Right cardiac atrium (tissue), 5 donors: Measurements from ENCODE around the gene ZC3H4. TPM values are rescaled to one million over a fixed set of nuclear protein-coding genes. Genes with fewer than 3 reads are reported as not detected.
"Not testable (repeated sequence)": the region's sequence is repeated elsewhere in the genome, so short reads cannot be mapped to it uniquely, and the experiment has no call there.

Source experiments
- ATAC-seq, 2 donors: fragments of 200-7000 bp; cut with Tn5 transposase; one replicate each; pipeline versions ENCODE4 v1.8.0 to v1.9.1; 2020; ENCODE audit warnings: moderate library complexity in 2 of 2, mild to moderate bottlenecking in 1 of 2
- DNase-seq, 3 donors: peaks; one replicate each; pipeline ENCODE4 v3.0.0-alpha.2; 2020
- H3K27ac ChIP-seq: one replicate; pipeline ENCODE4 v1.5.1; 2013; ENCODE audit warnings: mild to moderate bottlenecking, low read length, control low read depth, moderate library complexity
- H3K27me3 ChIP-seq: one replicate; pipeline ENCODE4 v1.6.1; 2013; ENCODE audit not compliant: control insufficient read depth, insufficient read depth
- H3K4me1 ChIP-seq: one replicate; pipeline ENCODE4 v1.6.1; 2013; ENCODE audit warnings: low read length; ENCODE audit not compliant: control insufficient read depth, insufficient read depth
- H3K4me3 ChIP-seq: one replicate; pipeline ENCODE4 v1.5.1; 2013; ENCODE audit warnings: low read length, control low read depth
- H3K9me3 ChIP-seq: one replicate; pipeline ENCODE4 v1.6.1; 2013; ENCODE audit warnings: low read length; ENCODE audit not compliant: control insufficient read depth
- WGBS: extraction: QIAGEN DNeasy Blood & Tissue Kit; methylation state at CpG from one replicate; pipeline ENCODE4 v1.1.7; 2013; 5-methylcytosine and 5-hydroxymethylcytosine counted together
- intact Hi-C, 4 donors: fragments of 100-400 bp; cut with DNase I; formaldehyde crosslinking; loops; one replicate each; pipeline versions ENCODE4 v1.11.0 to v1.14.0; 2022 to 2023
- polyA plus RNA-seq: library from polyadenylated mRNA; stranded (reverse); fragments of 200-250 nt; gene quantifications from one replicate; pipeline ENCODE4 v1.2.3, GENCODE V29; 2013
- total RNA-seq, 4 donors: library from RNA; stranded (reverse); fragmentation: NEBNext Ultra II Directional; extraction: Animal tissue kit (Norgen Biotek cat#: 25700); gene quantifications; one replicate each; pipeline ENCODE4 v1.2.1, GENCODE V29; 2021
- donor health status: healthy with polysubstance abuse.
- donor health status: DM: no; HTN: yes; CAD: no.
- donor health status: DM: no; HTN: no; CAD: no.
- donor health status: DM: no; HTN: yes; CAD: no; lungs with severe emphysema.
- donor health status: DM: yes; HTN: yes; CAD: no.

ZC3H4 gene
- total and polyA plus RNA-seq, 5 donors: 12.4 to 27.7 (median 26.4) TPM

DNA sequence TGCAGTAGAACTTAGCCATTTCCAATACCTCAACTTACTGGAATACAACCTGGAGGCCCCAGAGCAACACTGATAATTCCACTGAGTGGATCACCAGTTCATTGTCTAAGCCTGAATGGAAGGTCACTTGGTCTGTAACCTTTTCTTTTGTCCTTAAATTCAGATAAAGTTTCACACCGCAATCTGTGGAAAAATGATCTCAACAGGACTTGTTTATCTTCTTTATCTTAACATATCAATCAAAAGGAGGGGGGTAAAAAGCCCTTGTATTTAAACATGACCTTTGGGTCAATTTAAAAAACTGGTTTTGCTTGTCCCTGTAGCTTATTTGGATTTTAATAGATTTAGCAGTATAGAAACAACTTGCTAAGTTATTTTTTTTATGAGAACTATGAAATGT, 38.6 kb upstream of the ZC3H4 start:
- no peak overlapping the region for H3K27ac ChIP-seq
- H3K27me3 ChIP-seq: no peaks in the 10 kb centered on the region
- intact Hi-C loops: loop anchor here in 1 of 4 donors (10.0 kb wide), 1 partner anchor 53 kb away; no protein-coding TSS in a partner anchor
- H3K4me3 ChIP-seq: no peak overlapping the region
- no peak for DNase-seq
- WGBS: 70% methylated on average over 1 of the region's 1 CpG
- peaks cover 3% of the 10 kb centered on the region for H3K4me1 ChIP-seq
- no peak for ATAC-seq
- no peaks in the 10 kb centered on the region for H3K9me3 ChIP-seq

DNA sequence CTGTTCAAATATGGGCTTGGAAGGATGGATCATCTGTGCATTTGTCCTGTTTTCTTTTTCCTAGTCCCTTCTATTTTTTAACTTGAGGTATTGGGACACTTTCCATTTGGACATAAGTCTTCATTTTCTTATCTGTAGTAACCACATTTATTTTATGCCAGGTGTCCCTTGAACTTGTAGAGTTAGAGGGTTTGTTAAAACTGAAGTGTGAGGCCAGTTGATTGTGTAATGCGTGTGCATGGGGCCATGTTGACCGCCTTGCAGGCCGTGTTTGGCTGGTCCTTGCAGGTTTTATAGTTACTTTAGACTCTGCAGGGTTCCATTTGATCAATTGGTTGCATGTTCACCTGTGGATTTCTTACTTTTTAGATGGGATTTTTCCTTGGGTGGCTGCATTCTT, 38.1 kb upstream of the ZC3H4 start:
- ATAC-seq: no peak
- intact Hi-C loops: loop anchor here in 1 of 4 donors (10.0 kb wide), 1 partner anchor 53 kb away; no protein-coding TSS in a partner anchor
- H3K27ac ChIP-seq: no peak overlapping the region
- no peaks in the 10 kb centered on the region for H3K27me3 ChIP-seq
- H3K4me1 ChIP-seq: no peaks in the 10 kb centered on the region
- DNase-seq: no peak
- no peaks in the 10 kb centered on the region for H3K9me3 ChIP-seq
- H3K4me3 ChIP-seq: no peak overlapping the region
- 94% methylated on average over 3 of the region's 3 CpGs for whole genome bisulfite sequencing

- H3K4me3 ChIP-seq: no peak overlapping the region
- no peak overlapping the region for H3K27ac ChIP-seq
- 88% methylated on average over 2 of the region's 2 CpGs for WGBS
- DNase-seq (no peak), ATAC-seq (no peak)
- no peaks in the 10 kb centered on the region for H3K4me1 ChIP-seq
- intact Hi-C loops: loop anchor here in 2 of 4 donors (5.0 kb wide), 1 partner anchor 95 kb away; no protein-coding TSS in a partner anchor
- H3K9me3 ChIP-seq: no peaks in the 10 kb centered on the region
- no peaks in the 10 kb centered on the region for H3K27me3 ChIP-seq
Observed at GRCh38 chr19:47146920-47147319, 33.3 kb upstream of the ZC3H4 start.

DNA sequence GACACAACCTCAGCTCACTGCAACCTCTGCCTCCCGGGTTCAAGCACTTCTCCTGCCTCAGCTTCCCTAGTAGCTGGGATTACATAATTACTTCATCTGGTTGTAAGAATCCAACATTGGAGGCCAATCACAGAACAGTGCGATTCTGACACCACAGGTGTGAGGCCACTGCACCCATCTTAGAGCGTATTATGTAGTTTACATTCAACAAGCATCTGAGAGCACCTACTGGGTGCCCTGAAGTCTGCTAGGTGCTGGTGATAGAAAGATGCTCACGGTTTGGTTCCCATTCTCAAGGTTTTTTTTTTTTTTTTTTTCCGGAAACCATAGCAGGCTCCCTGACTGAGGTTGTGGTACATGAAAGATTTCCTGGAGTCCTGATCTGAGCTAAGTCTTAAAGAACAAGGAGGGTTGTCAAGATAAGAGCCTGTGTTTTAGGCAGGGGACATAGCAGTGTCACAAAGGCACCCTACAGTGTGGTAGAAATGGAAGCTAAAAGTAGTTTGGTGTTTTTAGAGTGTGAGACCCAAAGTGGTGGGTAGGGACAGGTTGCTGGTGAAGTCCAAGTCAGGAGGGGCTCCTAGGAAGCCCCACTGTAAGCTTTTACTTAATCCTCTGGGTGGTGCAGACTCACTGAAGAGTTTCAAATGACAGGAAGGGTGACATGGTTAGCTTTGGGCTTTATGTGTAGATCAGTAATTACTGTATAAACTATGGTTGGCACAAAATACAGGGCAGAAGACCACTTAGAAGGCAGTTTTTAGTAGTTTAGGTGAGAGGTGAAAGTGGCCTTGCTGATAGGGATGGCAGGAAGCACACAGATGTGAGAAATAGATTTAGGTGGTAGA, 32.3 kb upstream of the ZC3H4 start:
- no peak for ATAC-seq
- WGBS: 85% methylated on average over 5 of the region's 5 CpGs
- no peak for DNase-seq
- no peaks in the 10 kb centered on the region for H3K4me1 ChIP-seq
- intact Hi-C loops: loop anchor here in 2 of 4 donors (5.0 kb wide), 1 partner anchor 96 kb away; no protein-coding TSS in a partner anchor
- H3K4me3 ChIP-seq: no peak overlapping the region
- H3K27ac ChIP-seq: no peak overlapping the region
- no peaks in the 10 kb centered on the region for H3K27me3 ChIP-seq
- no peaks in the 10 kb centered on the region for H3K9me3 ChIP-seq

- H3K4me1 ChIP-seq: no peaks in the 10 kb centered on the region
- 89% methylated on average over 13 of the region's 13 CpGs for WGBS
- ATAC-seq (no peak), DNase-seq (no peak)
- no peaks in the 10 kb centered on the region for H3K27me3 ChIP-seq
- intact Hi-C loops: loop anchor here in 2 of 4 donors (5.0 kb wide), 1 partner anchor 98 kb away; no protein-coding TSS in a partner anchor
- H3K4me3 ChIP-seq: no peak overlapping the region
- H3K27ac ChIP-seq: no peak overlapping the region
- H3K9me3 ChIP-seq: no peaks in the 10 kb centered on the region
Observed at GRCh38 chr19:47144630-47145029, 31.1 kb upstream of the ZC3H4 start.

- Histone ChIP-seq H3K9me3 (no peaks in the 10 kb centered on the region), H3K4me1 (no peaks in the 10 kb centered on the region), H3K4me3 (no peak overlapping the region), H3K27me3 (no peaks in the 10 kb centered on the region), H3K27ac (no peak overlapping the region)
- 89% methylated on average over 11 of the region's 11 CpGs for WGBS
- intact Hi-C loops: no loop called here
- DNase-seq: no peak
- no peak for ATAC-seq
Observed at GRCh38 chr19:47143322-47144073, 29.9 kb upstream of the ZC3H4 start.

GRCh38 chr19:47142779-47143178, 29.2 kb upstream of the ZC3H4 start:
- 90% methylated on average over 5 of the region's 5 CpGs for WGBS
- DNase-seq (no peak), ATAC-seq (no peak)
- H3K27me3 ChIP-seq: no peaks in the 10 kb centered on the region
- no peak overlapping the region for H3K27ac ChIP-seq
- H3K9me3 ChIP-seq: no peaks in the 10 kb centered on the region
- no peaks in the 10 kb centered on the region for H3K4me1 ChIP-seq
- no peak overlapping the region for H3K4me3 ChIP-seq
- intact Hi-C loops: no loop called here

- H3K4me3 ChIP-seq: no peak overlapping the region
- no peaks in the 10 kb centered on the region for H3K9me3 ChIP-seq
- H3K4me1 ChIP-seq: no peaks in the 10 kb centered on the region
- no peaks in the 10 kb centered on the region for H3K27me3 ChIP-seq
- DNase-seq: no peak
- no peak for ATAC-seq
- intact Hi-C loops: no loop called here
- no peak overlapping the region for H3K27ac ChIP-seq
Observed at GRCh38 chr19:47141695-47142094, 28.1 kb upstream of the ZC3H4 start.

DNA sequence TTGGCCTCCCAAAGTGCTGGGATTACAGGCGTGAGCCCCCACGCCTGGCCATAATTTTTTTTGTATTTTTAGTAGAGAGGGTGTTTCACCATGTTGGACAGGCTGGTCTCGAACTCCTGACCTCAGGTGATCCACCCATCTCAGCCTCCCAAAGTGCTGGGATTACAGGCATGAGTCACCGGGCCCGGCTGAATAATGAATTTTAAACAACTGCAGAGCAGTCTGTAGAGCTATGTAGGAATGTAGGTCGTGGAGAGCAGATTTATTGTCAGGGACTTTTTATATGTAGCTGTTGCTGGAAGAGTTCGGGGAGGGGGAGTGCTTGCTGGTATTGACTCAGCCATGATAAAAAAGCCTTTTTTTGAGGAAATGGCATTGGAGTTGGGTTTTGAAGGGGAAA, 27.7 kb upstream of the ZC3H4 start:
- WGBS: 64% methylated on average over 7 of the region's 7 CpGs
- H3K9me3 ChIP-seq, H3K27ac ChIP-seq, DNase-seq, intact Hi-C loops, H3K4me3 ChIP-seq, H3K4me1 ChIP-seq, ATAC-seq, H3K27me3 ChIP-seq: not testable (repeated sequence)

DNA sequence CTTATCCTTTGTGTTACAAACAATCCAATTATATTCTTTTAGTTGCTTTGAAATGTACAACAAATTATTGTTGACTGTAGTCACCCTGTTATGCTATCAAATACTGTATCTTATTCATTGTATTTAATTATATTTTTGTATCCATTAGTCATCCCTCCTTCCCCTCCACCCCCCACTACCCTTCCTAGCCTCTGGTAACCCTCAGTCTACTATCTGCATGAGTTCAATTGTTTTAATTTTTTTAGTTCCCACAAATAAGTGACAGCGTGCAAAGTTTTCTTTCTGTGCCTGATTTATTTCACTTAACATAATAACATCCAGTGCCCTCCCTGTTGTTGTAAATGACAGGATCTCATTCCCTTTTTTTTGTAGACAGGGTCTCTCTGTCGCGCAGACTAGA, 21.6 kb upstream of the ZC3H4 start:
- no peaks in the 10 kb centered on the region for H3K9me3 ChIP-seq
- 77% methylated on average over 3 of the region's 3 CpGs for WGBS
- H3K4me1 ChIP-seq: peaks cover 4% of the 10 kb centered on the region
- H3K4me3 ChIP-seq: no peak overlapping the region
- H3K27me3 ChIP-seq: no peaks in the 10 kb centered on the region
- ATAC-seq: no peak
- DNase-seq: no peak
- intact Hi-C loops: no loop called here
- no peak overlapping the region for H3K27ac ChIP-seq

GRCh38 chr19:47134545-47134944, 21.0 kb upstream of the ZC3H4 start:
- no peaks in the 10 kb centered on the region for H3K9me3 ChIP-seq
- intact Hi-C loops: no loop called here
- peaks cover 4% of the 10 kb centered on the region for H3K4me1 ChIP-seq
- no peak overlapping the region for H3K27ac ChIP-seq
- DNase-seq (no peak), ATAC-seq (no peak)
- whole genome bisulfite sequencing: 46% methylated on average over 2 of the region's 2 CpGs
- no peak overlapping the region for H3K4me3 ChIP-seq
- H3K27me3 ChIP-seq: no peaks in the 10 kb centered on the region
